PC-9 (cell line): ENCODE results near the gene C2CD3. TPM values are rescaled to one million over a fixed set of nuclear protein-coding genes. Genes with fewer than 3 reads are reported as not detected.
A peak's percentile ranks its signal among the peaks of the same experiment; 100 is the strongest.
"Not testable (repeated sequence)": the region's sequence is repeated elsewhere in the genome, so short reads cannot be mapped to it uniquely, and the experiment has no call there.

Experiments used
- BruUV-seq: library from RNA; stranded (reverse); fragments of 400-500 nt; replicated peaks from 2 replicates; lab custom pipeline; 2021; lab: Mats Ljungman, UMichigan
- CTCF ChIA-PET: fragments of 300-600 bp; sonication (Branson Sonifier 250); formaldehyde crosslinking; loops from one replicate; lab custom pipeline; 2022; ENCODE audit warnings: antibody characterized with exemption; lab: Charles Lee
- POLR2A ChIA-PET: fragments of 300-600 bp; sonication (Branson Sonifier 250); formaldehyde crosslinking; loops from one replicate; lab custom pipeline; 2022; ENCODE audit warnings: antibody characterized with exemption; ENCODE audit not compliant: unreplicated experiment; lab: Charles Lee
- DNase-seq, 2 experiments: peaks; one replicate each; pipeline versions ENCODE4 v3.0.0 to v3.0.0-alpha.2; 2015 to 2022; ENCODE audit warnings: mixed read lengths in 1 of 2
- H2AFZ ChIP-seq: fragments of 200-600 bp; sonication (generic); 2 replicates; pipeline ENCODE4 v1.8.1; 2017; ENCODE audit warnings: antibody characterized with exemption
- H3F3A ChIP-seq: fragments of 200-600 bp; sonication (generic); 2 replicates; pipeline ENCODE4 v1.8.1; 2017; ENCODE audit warnings: antibody characterized with exemption, mild to moderate bottlenecking, low read depth; ENCODE audit not compliant: insufficient read depth
- H3K27ac ChIP-seq: fragments of 200-600 bp; sonication (generic); 2 replicates; pipeline ENCODE4 v1.6.1; 2016; ENCODE audit warnings: mixed run types
- H3K27me3 ChIP-seq: fragments of 200-600 bp; sonication (generic); 2 replicates; pipeline ENCODE4 v1.6.1; 2016; ENCODE audit warnings: low read depth, mixed run types; ENCODE audit not compliant: insufficient read depth
- H3K36me3 ChIP-seq: fragments of 200-600 bp; sonication (generic); 2 replicates; pipeline ENCODE4 v1.6.1; 2016; ENCODE audit warnings: low read depth, mixed run types
- H3K4me1 ChIP-seq: fragments of 200-600 bp; sonication (generic); replicated peaks from 2 replicates; pipeline ENCODE4 v1.6.1; 2016; ENCODE audit warnings: mixed run types; ENCODE audit not compliant: insufficient read depth
- H3K4me2 ChIP-seq: fragments of 200-600 bp; sonication (generic); 2 replicates; pipeline ENCODE4 v1.6.1; 2017; ENCODE audit warnings: mixed run types
- H3K4me3 ChIP-seq: fragments of 200-600 bp; sonication (generic); 2 replicates; pipeline ENCODE4 v1.6.1; 2016; ENCODE audit warnings: mixed run types
- H3K79me2 ChIP-seq: fragments of 200-600 bp; sonication (generic); 2 replicates; pipeline ENCODE4 v1.6.1; 2017; ENCODE audit warnings: low read depth, mixed run types
- H3K9me2 ChIP-seq: fragments of 200-600 bp; sonication (generic); 2 replicates; pipeline ENCODE4 v1.8.1; 2017; ENCODE audit warnings: mild to moderate bottlenecking; ENCODE audit not compliant: insufficient read depth
- H3K9me3 ChIP-seq: fragments of 200-600 bp; sonication (generic); 2 replicates; pipeline ENCODE4 v1.8.1; 2016; ENCODE audit warnings: low read depth; ENCODE audit not compliant: insufficient read depth
- H4K20me1 ChIP-seq: fragments of 200-600 bp; sonication (generic); 2 replicates; pipeline ENCODE4 v1.8.1; 2017; ENCODE audit not compliant: insufficient read depth
- EZH2 ChIP-seq: fragments of 200-600 bp; sonication (generic); IDR thresholded peaks from 2 replicates; pipeline ENCODE4 v1.8.0; 2017; ENCODE audit warnings: antibody characterized with exemption, low read depth
- intact Hi-C: fragments of 100-400 bp; cut with micrococcal nuclease; formaldehyde crosslinking; loops from one replicate; pipeline ENCODE4 v1.10.0; 2022; ENCODE audit not compliant: unreplicated experiment
- total RNA-seq: library from RNA; stranded (reverse); gene quantifications from 2 replicates; pipeline ENCODE4 v1.2.3, GENCODE V29; 2021
- TF ChIP-seq, protein P1 (sequence below): fragments of 200-600 bp; sonication (generic); conservative IDR thresholded peaks from 2 replicates; pipeline ENCODE4 v1.6.1; 2017; ENCODE audit warnings: mixed run types, antibody characterized with exemption, mild to moderate bottlenecking, moderate library complexity

Gene C2CD3
- total RNA-seq, 1 experiment from 2014 or later = 50.0 TPM

DNA sequence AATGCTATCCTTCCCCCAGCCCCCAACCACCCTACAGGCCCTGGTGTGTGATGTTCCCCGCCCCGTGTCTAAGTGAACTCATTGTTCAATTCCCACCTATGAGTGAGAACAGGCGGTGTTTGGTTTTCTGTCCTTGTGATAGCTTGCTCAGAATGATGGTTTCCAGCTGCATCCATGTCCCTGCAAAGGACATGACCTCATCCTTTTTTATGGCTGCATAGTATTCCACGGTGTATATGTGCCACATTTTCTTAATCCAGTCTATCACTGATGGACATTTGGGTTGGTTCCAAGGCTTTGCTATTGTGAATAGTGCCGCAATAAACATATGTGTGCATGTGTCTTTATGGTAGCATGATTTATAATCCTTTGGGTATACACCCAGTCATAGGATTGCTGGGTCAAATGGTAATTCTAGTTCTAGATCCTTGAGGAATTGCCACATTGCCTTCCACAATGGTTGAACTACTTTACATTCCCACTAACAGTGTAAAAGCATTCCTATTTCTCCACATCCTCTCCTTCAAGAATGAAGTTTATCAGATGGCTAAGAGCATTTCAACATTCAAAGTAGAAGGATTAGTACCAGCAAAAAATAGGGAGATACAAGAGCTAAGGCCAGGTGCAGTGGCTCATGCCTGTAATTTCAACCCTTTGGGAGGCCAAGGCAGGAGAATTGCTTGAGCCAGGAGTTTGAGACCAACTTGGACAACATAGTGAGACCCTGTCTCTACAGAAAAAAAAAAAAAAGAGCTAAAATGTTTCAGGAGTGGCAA lies 50.4 kb downstream of the C2CD3 start:
- H3K27ac ChIP-seq, H3K79me2 ChIP-seq, H3K4me1 ChIP-seq, DNase-seq, H3K27me3 ChIP-seq, H3K4me3 ChIP-seq, H3K36me3 ChIP-seq, H2AFZ ChIP-seq, H3K4me2 ChIP-seq, intact Hi-C loops, H3K9me3 ChIP-seq, H3K9me2 ChIP-seq, H4K20me1 ChIP-seq, CTCF ChIA-PET: not testable (repeated sequence)
- BruUV-seq = TSS peak; percentile 10
- POLR2A ChIA-PET = interaction anchor here (0.7 kb wide), 1 partner anchor 84 kb away, joined by 3 read pairs; no protein-coding TSS in a partner anchor
- H3F3A ChIP-seq = peaks cover 10% of the 10 kb centered on the region; the same call in 1 of the 2 replicates

DNA sequence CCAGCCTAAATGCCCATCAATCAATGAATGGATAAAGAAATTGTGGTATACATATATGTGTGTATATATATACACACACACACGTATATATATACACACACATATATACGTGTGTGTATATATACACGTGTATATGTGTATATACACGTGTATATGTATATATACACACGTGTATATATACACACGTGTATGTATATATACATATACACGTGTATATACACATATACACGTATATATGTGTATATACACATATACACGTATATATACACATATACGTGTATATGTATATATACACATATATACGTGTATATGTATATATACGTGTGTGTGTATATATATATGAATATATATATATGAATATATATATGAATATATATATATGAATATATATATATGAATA lies 54.1 kb downstream of the C2CD3 start:
- H3K4me2 ChIP-seq = no peak overlapping the region
- DNase-seq = no peak
- no peaks in the 10 kb centered on the region for H3K9me2 ChIP-seq
- ChIA-PET CTCF (no interaction called here), POLR2A (no interaction called here)
- no peaks in the 10 kb centered on the region for H3K27me3 ChIP-seq
- no peak overlapping the region for H2AFZ ChIP-seq
- peaks cover 15% of the 10 kb centered on the region for H3K36me3 ChIP-seq
- H3K27ac ChIP-seq = no peak overlapping the region
- no TSS peak for BruUV-seq
- no peaks in the 10 kb centered on the region for H4K20me1 ChIP-seq
- no peak overlapping the region for H3K4me3 ChIP-seq
- H3K4me1 ChIP-seq = no peaks in the 10 kb centered on the region
- TF ChIP-seq EZH2 = no peak
- TF ChIP-seq, protein P1, sequence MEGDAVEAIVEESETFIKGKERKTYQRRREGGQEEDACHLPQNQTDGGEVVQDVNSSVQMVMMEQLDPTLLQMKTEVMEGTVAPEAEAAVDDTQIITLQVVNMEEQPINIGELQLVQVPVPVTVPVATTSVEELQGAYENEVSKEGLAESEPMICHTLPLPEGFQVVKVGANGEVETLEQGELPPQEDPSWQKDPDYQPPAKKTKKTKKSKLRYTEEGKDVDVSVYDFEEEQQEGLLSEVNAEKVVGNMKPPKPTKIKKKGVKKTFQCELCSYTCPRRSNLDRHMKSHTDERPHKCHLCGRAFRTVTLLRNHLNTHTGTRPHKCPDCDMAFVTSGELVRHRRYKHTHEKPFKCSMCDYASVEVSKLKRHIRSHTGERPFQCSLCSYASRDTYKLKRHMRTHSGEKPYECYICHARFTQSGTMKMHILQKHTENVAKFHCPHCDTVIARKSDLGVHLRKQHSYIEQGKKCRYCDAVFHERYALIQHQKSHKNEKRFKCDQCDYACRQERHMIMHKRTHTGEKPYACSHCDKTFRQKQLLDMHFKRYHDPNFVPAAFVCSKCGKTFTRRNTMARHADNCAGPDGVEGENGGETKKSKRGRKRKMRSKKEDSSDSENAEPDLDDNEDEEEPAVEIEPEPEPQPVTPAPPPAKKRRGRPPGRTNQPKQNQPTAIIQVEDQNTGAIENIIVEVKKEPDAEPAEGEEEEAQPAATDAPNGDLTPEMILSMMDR = no peak
- intact Hi-C loops = no loop called here
- H3K79me2 ChIP-seq = no peaks in the 10 kb centered on the region
- H3K9me3 ChIP-seq = no peaks in the 10 kb centered on the region
- H3F3A ChIP-seq = no peaks in the 10 kb centered on the region

- peaks cover 10% of the 10 kb centered on the region for H3K36me3 ChIP-seq
- no peak for DNase-seq
- H4K20me1 ChIP-seq = no peaks in the 10 kb centered on the region
- BruUV-seq = no TSS peak
- H3K27me3 ChIP-seq = no peaks in the 10 kb centered on the region
- no peaks in the 10 kb centered on the region for H3F3A ChIP-seq
- no peaks in the 10 kb centered on the region for H3K4me1 ChIP-seq
- no peak for TF ChIP-seq EZH2
- TF ChIP-seq, protein P1 = no peak
- H3K9me3 ChIP-seq = no peaks in the 10 kb centered on the region
- H3K4me3 ChIP-seq = no peak overlapping the region
- H3K27ac ChIP-seq = no peak overlapping the region
- H3K79me2 ChIP-seq = no peaks in the 10 kb centered on the region
- CTCF ChIA-PET = no interaction called here
- POLR2A ChIA-PET = no interaction called here
- no peak overlapping the region for H3K4me2 ChIP-seq
- intact Hi-C loops = no loop called here
- no peaks in the 10 kb centered on the region for H3K9me2 ChIP-seq
- H2AFZ ChIP-seq = no peak overlapping the region
These were observed 57.9 kb downstream of the C2CD3 start for GRCh38 chr11:74112877-74113276.
